NOMO-1 treated with dmso at 0.1 percent for 144 hours (cell line): ENCODE data around the gene KBTBD3.
"Not testable (repeated sequence)": the region's sequence is repeated elsewhere in the genome, so short reads cannot be mapped to it uniquely, and the experiment has no call there.

ENCODE experiments used
- DNase-seq: peaks from one replicate; lab custom pipeline; 2025; ENCODE audit not compliant: unreplicated experiment; lab: John Stamatoyannopoulos, UW

KBTBD3 gene

GRCh38 chr11:106011481-106011880 is 65.7 kb downstream of the KBTBD3 start:
- DNase-seq, result no peak

GRCh38 chr11:106003094-106003493 is 74.1 kb downstream of the KBTBD3 start:
- DNase-seq, result not testable (repeated sequence)

- DNase-seq, result no peak
These were observed 75.7 kb downstream of the KBTBD3 start for GRCh38 chr11:106001304-106002012.
